GM21526 (cell line): ENCODE results near the gene ZHX3.

Experiments used
- ATAC-seq: cut with Tn5 transposase; IDR thresholded peaks from one replicate; pipeline ENCODE4 v1.9.1; 2021; ENCODE audit warnings: moderate library complexity; ENCODE audit not compliant: unreplicated experiment, low FRiP score

ZHX3 gene

DNA sequence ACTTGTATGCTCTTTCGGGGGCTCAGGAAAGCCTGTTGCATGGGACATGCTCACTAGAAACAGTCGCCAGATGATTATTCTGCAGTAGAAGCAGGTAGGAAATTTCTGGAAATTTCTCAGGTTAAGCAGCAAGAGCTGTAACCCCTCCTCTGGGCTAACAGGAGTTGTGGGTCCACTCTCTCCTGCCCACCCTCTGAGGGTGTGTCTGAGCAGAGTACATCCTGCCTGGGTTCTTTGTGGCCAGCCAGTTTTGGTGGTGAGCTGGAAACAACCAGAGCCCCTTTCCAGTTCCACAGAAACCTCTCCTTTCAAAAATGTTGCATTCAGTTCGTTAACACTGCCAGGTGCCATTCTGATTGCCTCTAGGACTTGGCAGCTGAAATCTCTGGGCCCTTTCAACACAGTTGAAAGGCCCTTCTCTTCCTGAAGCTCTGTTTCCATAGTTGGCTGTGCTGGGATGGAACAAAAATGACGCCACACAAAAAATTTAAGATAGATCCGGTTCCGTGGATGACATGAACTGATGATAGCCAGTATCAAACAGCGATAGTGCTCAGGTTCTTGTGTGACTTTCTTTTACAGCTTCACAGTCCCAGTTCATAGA, 141.7 kb downstream of the ZHX3 start:
- ATAC-seq: no peak

DNA sequence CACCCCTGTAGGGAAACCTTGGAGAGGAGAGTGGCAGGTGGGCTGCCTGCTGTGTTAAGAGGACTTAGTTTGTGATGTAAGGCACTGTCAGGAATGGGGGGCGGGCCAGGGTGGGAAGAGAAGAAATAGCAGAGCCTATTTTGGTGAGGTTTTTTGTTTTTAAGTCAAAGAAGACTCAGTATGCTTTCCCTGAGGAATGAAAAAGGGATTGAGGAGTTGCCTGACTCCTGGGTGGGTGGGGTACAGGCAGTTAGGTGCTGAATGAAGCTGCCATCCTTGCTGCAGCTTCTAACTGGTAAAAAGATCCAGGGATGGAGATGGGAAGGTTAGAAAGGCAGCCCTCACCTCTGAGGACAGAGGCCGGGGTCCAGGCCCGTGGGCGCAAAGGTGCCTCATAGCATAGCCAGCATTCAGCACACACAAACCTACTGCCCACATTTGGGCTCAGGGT, 142.3 kb downstream of the ZHX3 start:
- ATAC-seq: no peak

DNA sequence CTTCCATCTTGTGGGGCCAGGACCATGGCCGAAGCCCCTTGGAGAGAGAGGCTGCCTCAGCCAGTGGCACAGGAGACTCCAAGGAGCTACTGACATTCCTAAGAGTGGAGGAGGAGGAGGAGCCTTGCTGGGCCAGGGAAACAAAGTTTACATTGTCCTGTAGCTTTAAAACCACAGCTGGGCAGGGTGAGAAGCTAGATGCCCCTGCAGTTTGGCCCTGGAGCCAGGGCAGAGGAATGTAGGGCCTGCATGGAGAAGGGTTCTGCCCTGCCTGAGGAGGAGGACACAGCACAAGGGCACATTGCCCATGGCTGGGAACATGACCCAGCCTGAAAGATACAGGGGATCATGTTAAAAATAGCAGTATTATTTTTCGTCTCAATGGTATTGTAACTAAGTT, 142.7 kb downstream of the ZHX3 start:
- ATAC-seq: no peak

DNA sequence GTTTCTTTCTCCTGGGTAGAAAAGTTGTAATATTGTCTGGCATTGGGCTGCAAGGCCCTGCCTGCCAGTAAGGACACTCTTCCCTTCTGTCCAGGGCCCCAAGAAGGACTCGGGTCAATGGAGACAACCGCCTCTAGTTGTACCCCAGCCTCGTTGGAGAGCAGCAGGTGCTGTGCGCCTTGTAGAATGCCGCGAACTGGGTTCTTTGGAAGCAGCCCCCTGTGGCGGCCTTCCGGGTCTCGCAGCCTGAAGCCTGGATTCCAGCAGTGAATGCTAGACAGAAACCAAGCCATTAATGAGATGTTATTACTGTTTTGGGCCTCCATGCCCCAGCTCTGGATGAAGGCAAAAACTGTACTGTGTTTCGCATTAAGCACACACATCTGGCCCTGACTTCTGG, 143.2 kb downstream of the ZHX3 start:
- no peak for ATAC-seq

DNA sequence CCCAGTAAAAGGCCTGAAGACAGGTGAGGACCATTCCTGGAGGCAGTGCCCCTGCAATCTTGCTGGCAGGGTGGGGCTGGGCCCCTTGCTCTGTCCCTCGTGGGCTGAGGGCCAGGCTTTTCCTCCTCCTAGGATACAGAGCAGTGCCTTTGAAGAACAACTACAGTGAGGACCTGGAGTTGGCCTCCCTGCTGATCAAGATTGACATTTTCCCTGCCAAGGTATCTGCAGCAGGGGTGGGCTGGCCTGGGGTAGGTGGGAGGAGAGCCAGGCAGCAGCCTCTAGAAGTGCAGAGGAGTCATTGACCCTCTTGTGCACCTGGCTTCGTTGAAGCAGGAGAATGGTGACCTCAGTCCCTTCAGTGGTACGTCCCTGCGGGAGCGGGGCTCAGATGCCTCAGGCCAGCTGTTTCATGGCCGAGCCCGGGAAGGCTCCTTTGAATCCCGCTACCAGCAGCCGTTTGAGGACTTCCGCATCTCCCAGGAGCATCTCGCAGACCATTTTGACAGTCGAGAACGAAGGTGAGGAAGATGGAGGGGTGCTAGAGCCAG, 143.7 kb downstream of the ZHX3 start:
- no peak for ATAC-seq

DNA sequence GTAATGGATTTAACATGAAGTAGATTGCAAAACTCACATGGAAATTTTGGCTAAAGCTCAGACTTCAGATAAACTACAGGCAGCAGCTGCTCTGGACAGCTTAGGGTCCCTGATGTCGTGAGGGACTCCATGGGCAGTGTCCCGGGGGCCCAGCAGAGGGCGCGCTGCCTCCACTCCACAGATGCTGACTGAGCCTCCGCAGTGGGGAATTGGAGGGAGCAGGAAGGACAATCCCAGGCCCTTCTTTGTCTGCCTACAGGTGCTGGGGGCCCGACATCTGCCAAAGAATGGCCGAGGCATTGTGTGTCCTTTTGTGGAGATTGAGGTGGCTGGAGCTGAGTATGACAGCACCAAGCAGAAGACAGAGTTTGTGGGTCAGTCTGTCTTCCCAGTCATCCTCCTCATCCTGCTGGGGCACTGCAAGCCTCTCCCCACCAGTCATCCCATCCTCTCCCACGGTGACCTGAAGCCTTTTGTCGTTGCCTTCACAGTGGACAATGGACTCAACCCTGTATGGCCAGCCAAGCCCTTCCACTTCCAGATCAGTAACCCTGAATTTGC, 144.3 kb downstream of the ZHX3 start:
- ATAC-seq: no peak

DNA sequence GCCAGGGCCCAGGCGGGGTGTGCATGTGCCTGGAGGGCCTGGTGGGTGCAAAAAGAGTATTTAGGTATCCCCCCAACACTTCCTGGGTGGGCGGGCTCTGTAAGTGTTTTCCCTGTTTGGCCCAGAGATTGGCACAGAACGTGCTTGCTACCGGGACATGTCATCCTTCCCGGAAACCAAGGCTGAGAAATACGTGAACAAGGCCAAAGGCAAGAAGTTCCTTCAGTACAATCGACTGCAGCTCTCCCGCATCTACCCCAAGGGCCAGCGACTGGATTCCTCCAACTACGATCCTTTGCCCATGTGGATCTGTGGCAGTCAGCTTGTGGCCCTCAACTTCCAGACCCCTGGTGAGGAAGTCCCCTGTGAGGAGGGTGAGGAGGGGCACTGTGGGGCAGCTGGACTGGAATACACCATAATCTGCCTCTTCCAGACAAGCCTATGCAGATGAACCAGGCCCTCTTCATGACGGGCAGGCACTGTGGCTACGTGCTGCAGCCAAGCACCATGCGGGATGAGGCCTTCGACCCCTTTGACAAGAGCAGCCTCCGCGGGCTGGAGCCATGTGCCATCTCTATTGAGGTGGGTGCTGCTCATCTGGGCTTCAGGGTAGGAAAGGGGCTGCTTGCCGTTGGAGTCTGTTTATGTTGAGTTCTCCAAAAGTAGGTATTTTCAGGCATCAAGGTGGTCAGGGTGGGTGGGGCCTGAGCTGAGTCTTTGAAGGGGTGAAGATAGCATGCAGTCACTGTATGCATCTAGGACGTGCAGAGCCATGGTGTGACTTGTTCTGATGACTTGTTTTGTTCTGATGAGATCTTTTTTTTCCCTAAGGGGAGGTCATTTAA, 145.0 kb downstream of the ZHX3 start:
- ATAC-seq: no peak

DNA sequence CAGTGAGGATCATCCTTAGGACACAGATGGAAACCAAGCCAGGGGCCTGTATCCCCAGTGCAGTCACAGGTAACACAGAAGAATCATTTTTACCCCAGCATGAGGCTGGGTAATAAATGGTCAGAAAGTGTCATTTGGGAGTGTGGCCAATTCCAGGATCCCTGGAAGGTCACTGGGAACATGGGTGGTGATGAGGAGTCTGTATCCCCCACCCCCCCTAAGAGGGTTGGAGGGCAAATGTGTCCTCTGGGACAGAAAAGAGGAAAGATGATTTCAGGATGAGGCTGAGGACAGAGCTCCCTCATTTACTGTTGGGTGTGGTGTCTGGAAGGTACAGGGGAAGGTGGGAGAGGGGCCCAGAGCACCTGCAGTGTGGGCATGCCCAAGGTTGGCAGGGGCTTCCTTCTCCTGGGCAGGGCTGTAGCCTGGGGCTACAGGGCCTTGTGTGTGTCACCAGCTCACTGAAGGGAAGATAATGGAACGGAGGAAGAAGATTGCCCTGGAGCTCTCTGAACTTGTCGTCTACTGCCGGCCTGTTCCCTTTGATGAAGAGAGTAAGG, 145.7 kb downstream of the ZHX3 start:
- ATAC-seq: no peak

DNA sequence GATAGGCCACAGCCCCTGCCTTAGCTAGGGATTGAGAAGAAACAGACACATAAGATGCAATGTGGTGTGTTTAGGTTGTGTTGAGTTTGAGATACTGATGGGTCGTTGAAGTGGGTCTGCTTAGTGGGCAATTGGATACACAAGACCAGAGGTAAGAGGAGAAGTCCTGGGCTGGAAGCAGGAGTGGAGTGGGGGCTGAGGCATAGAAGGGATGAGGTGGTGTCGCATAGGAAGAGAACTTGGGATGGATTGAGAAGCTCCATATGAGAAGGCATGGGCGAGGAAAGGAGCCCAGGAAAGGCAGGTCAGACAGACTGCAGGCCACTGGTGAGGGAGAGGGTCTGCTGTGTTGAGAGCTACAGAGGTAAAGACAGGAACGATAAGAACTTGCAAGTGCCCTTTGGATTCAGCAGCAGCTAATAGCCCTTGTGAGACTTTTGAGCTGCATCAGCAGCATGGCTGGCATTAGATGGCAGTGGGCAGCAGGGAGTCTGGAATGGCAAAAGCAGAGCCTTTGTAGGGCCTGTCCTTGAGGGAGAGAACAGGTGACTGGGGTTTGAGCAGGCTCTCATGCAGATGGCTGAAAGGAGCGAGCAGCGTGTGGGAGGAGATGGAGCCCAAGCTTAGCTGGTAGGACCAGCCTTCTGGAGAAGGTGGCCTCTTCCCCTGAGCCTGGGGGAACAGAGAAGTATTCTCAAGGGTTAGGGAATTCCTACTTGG, 147.0 kb downstream of the ZHX3 start:
- ATAC-seq: no peak

DNA sequence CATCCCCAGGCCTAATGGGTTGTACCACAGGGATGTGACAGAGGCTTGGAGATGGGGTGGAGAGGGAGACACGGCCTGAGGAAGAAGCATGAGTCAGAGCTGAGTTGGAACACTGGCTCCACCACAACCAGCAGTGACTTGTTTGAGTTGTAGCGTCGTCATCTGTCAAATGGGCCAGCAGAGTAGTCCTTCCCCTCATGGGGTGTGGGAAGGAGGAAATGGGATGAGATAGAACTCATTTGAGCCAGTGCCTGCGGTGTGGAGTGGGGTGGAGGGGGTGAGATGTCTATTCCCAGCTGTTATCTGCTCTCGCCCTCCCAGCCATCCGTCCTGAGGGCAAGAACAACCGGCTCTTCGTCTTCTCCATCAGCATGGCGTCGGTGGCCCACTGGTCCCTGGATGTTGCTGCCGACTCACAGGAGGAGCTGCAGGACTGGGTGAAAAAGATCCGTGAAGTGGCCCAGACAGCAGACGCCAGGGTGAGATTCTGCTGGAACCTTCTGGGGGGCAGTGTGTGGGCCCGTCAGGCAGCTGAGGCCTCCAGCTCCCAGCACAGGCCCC, 147.7 kb downstream of the ZHX3 start:
- no peak for ATAC-seq

DNA sequence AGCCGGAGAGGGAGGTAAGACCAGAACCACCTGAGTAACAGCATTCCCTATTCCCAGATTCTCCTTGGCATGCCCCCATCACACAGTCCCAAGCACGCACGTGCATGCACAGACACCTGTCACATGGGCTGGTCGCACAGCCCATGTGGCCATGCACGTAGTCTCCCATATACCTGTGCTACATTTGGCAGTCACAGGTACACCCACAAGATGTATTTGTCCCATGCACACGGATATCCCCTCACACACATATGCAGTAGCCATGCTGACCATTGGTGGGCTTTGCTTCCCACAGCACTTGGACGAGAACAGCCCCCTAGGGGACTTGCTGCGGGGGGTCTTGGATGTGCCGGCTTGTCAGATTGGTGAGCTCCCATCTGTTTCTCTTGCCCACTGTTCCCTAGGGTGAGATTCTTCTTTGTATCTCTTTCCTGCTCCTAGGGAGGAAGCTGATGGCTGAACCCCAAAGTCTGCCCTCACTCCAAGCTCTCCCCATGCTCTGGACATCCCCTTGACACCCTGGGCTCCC, 148.3 kb downstream of the ZHX3 start:
- ATAC-seq: no peak

DNA sequence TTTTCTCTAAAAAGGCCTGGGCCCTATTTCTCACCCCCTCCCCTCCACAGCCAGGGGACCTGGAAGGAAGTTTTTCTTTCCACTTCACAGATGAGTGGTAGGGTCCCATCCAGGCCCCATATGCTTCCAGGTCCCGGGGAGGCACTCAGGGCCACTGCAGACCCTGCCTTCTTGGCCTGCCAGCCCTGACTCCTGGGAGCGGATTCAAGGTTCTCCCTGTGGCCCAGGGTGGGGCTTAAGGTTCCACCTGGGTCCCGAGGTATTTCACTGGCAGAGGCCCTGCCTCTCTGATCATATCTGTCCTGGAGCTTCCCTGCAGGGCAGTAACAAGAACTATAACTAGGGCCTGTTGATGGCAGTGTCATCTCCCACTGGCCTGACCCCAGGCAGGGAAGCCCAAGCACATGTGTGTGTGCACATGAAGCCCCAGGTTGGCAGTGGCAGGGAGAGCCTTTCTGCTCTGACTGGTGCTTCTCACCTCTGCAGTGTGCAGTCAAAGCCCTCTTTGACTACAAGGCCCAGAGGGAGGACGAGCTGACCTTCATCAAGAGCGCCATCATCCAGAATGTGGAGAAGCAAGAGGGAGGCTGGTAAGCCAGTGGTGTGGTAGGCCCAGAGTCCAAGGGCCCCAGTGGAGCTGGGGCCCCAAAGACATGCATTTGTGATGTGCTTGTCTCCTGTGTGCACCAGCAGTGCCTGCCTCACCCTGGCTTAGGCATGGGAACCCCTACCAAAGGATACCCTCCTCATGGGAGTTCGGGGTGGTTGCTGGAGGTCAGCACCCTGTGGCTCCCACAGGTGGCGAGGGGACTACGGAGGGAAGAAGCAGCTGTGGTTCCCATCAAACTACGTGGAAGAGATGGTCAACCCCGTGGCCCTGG, 149.0 kb downstream of the ZHX3 start:
- ATAC-seq: no peak

DNA sequence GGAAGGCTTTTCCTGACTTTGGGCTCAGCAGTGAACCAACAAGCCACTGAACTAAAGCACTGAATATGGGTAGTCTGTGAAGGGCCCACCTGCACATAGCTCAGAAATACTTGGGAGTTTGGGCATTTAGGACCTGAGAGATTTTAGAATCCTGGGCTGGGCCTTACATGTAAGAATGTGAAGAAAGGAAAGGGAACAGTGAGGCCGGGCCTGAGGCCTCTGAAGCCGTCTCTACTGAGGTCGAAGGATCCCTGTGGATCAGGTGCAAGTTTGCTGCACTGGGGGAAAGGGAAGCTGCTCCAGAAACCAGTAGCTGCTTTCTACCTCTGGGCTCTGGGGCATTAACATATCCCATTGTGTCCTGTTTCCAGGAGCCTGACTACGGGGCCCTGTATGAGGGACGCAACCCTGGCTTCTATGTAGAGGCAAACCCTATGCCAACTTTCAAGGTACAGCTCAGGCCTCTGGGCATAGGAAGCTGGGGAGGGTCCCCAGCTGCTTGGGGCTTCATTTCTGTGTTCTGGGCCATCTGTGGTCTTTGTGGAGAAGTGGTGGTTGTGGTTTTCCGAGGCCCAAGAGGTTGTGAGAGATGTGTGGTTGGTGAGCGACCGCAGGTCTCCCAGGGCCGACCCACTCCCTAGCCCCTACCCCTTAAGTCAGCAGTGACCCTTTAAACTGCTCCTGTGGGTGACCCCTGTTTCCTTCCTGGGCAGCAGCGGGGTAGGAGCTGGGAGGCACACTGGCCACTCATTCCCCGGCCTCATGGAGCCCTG, 149.9 kb downstream of the ZHX3 start:
- ATAC-seq: no peak

DNA sequence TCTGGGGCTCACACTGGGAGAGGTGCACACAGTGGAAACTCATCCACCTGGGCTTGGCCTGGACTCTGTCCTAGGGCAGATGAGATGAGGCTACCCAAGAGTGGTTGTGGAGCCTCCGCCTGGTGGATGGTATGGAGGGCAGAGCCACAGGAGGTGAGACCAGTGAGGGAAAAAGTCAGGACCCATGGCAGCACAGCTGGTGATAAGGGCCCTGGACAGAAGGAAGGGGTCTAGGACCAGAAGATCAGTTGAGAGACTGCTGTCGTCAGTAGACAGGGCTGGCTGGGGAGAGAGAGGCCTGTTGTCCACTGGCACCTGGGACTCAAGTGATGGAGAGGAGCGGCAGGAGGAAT, 150.4 kb downstream of the ZHX3 start:
- ATAC-seq: no peak

DNA sequence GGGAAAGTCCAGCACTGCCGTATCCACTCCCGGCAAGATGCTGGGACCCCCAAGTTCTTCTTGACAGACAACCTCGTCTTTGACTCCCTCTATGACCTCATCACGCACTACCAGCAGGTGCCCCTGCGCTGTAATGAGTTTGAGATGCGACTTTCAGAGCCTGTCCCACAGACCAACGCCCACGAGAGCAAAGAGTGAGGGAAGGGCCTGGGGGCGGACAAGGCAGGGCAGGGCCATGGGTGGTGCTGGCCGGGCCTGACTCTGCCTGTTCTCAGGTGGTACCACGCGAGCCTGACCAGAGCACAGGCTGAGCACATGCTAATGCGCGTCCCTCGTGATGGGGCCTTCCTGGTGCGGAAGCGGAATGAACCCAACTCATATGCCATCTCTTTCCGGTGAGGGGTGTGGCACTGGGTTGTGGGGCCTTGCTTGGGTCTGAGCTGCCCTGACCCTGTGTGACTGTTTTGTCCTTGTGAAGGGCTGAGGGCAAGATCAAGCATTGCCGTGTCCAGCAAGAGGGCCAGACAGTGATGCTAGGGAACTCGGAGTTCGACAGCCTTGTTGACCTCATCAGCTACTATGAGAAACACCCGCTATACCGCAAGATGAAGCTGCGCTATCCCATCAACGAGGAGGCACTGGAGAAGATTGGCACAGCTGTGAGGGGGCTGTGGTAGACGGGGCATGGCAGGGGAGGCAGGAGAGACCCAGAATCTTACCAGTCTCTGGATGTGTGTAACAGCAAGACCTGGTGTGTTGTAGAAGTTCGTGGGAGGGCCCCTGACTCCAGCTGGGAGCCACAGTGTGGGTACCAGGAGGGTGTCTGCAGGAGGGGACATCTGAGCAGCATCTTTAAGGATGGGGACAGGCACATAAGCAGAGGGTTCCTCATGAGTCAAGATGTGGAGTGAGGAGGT, 151.1 kb downstream of the ZHX3 start:
- ATAC-seq: no peak

DNA sequence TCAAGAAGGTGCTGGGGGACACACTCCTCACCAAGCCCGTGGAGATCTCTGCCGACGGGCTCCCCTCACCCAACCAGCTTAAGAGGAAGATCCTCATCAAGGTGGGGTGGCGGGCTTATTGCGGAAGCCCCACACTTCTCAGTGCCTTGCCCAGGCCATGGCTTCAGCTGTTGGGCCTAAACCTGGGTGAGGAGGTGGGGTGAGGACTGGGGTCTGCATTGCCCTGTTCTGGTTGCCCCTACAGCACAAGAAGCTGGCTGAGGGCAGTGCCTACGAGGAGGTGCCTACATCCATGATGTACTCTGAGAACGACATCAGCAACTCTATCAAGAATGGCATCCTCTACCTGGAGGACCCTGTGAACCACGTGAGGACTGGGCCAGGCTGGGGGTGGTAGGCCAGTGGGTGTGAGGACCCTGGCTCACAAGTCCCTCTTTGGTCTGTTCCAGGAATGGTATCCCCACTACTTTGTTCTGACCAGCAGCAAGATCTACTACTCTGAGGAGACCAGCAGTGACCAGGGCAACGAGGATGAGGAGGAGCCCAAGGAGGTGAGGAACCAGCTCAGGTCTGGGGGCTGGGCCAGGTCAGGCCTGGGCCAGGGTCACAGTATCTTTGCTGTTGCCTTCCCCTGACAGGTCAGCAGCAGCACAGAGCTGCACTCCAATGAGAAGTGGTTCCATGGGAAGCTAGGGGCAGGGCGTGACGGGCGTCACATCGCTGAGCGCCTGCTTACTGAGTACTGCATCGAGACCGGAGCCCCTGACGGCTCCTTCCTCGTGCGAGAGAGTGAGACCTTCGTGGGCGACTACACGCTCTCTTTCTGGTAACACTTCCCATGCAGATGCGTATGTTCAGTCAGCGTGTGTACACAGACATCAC, 152.3 kb downstream of the ZHX3 start:
- no peak for ATAC-seq
